Esophagus squamous epithelium (tissue), 4 donors: Measurements from ENCODE around the gene SLC22A1.

Experiments
- CTCF ChIP-seq, 6 experiments: fragments of 450-650 bp in 4 of 6; fragments of 200-600 bp in 2 of 6; sonication (generic) in 2 of 6; IDR thresholded peaks; one replicate each; pipeline ENCODE4 v1.5.1; 2016 to 2019; ENCODE audit warnings: antibody characterized with exemption in 6 of 6, mild to moderate bottlenecking in 4 of 6, moderate library complexity in 4 of 6
- POLR2A ChIP-seq, 4 donors: fragments of 450-650 bp; IDR thresholded peaks; one replicate each; pipeline ENCODE4 v1.6.1; 2017; ENCODE audit warnings: antibody characterized with exemption in 4 of 4, mild to moderate bottlenecking in 4 of 4, moderate library complexity in 3 of 4

- TF ChIP-seq CTCF (IDR thresholded peaks at IDR 0.05) (no peak), POLR2A (IDR thresholded peaks at IDR 0.05) (no peak)
Measured at GRCh38 chr6:160203953-160204352, 82.3 kb downstream of the SLC22A1 start.
